IMR-90 (cell line): Measurements from ENCODE around the gene PLB1. TPM values are rescaled to one million over a fixed set of nuclear protein-coding genes. Genes with fewer than 3 reads are reported as not detected.

Source experiments
- ATAC-seq: fragments of 200-7000 bp; cut with Tn5 transposase; 2 replicates; pipeline ENCODE4 v1.9.1; 2020; ENCODE audit warnings: low read depth, mild to moderate bottlenecking, moderate library complexity
- BruUV-seq: library from RNA; stranded (reverse); fragments of 400-500 nt; replicated peaks from 2 replicates; lab custom pipeline; 2021; lab: Mats Ljungman, UMichigan
- CTCF ChIA-PET: fragments of 300-600 bp; formaldehyde crosslinking; extraction: SDS; loops from one replicate; lab custom pipeline; 2021; ENCODE audit warnings: antibody characterized with exemption; lab: Yijun Ruan, JAX
- POLR2A ChIA-PET: fragments of 300-600 bp; sonication (Branson Sonifier 250); formaldehyde crosslinking; loops from one replicate; lab custom pipeline; 2022; ENCODE audit warnings: antibody characterized with exemption; ENCODE audit not compliant: unreplicated experiment; lab: Charles Lee
- DNase-seq: peaks from one replicate; pipeline ENCODE4 v3.0.0; 2013
- H2AFZ ChIP-seq: replicated peaks from 2 replicates; pipeline ENCODE3; 2013; ENCODE audit warnings: low read length, mild to moderate bottlenecking; ENCODE audit not compliant: poor library complexity
- H2AK5ac ChIP-seq: 2 replicates; pipeline ENCODE4 v1.6.1; 2013; ENCODE audit warnings: low read depth, low read length, inconsistent platforms
- H2AK9ac ChIP-seq: replicated peaks from 2 replicates; pipeline ENCODE3; 2013; ENCODE audit warnings: mild to moderate bottlenecking, low read depth, low read length, moderate library complexity; ENCODE audit not compliant: poor library complexity
- H2BK120ac ChIP-seq: 2 replicates; pipeline ENCODE4 v1.6.1; 2013; ENCODE audit warnings: low read depth, low read length, inconsistent platforms
- H2BK15ac ChIP-seq: 3 replicates; pipeline ENCODE4 v1.6.1; 2013; ENCODE audit warnings: low read depth, low read length, inconsistent platforms
- H2BK20ac ChIP-seq: 2 replicates; pipeline ENCODE4 v1.6.1; 2013; ENCODE audit warnings: low read depth, mild to moderate bottlenecking, inconsistent platforms, low read length, moderate library complexity
- H2BK5ac ChIP-seq: 2 replicates; pipeline ENCODE4 v1.6.1; 2013; ENCODE audit warnings: mild to moderate bottlenecking, low read depth, low read length, inconsistent platforms; ENCODE audit not compliant: poor library complexity, severe bottlenecking
- H3K14ac ChIP-seq: replicated peaks from 2 replicates; pipeline ENCODE4 v1.6.1; 2013; ENCODE audit warnings: low read depth, low read length, inconsistent platforms
- H3K18ac ChIP-seq: 2 replicates; pipeline ENCODE4 v1.6.1; 2013; ENCODE audit warnings: low read depth, low read length, control low read depth
- H3K23ac ChIP-seq: 2 replicates; pipeline ENCODE4 v1.6.1; 2013; ENCODE audit warnings: low read depth, low read length, inconsistent platforms
- H3K27ac ChIP-seq: 2 replicates; pipeline ENCODE4 v1.5.1; 2013; ENCODE audit warnings: mild to moderate bottlenecking, control low read depth, low read length; ENCODE audit not compliant: insufficient read depth
- H3K27me3 ChIP-seq: 2 replicates; pipeline ENCODE4 v1.6.1; 2013; ENCODE audit warnings: low read length; ENCODE audit not compliant: control insufficient read depth, insufficient read depth
- H3K36me3 ChIP-seq: 2 replicates; pipeline ENCODE4 v1.6.1; 2013; ENCODE audit warnings: low read length, mixed read lengths; ENCODE audit not compliant: control insufficient read depth, insufficient read depth
- H3K4ac ChIP-seq: 2 replicates; pipeline ENCODE4 v1.6.1; 2013; ENCODE audit warnings: low read depth, low read length, inconsistent platforms
- H3K4me1 ChIP-seq: 2 replicates; pipeline ENCODE4 v1.6.1; 2013; ENCODE audit warnings: low read length, mixed read lengths; ENCODE audit not compliant: control insufficient read depth, insufficient read depth
- H3K4me2 ChIP-seq: 2 replicates; pipeline ENCODE4 v1.6.1; 2013; ENCODE audit warnings: low read depth, mild to moderate bottlenecking, control low read depth, low read length, moderate library complexity
- H3K4me3 ChIP-seq: 2 replicates; pipeline ENCODE4 v1.5.1; 2013; ENCODE audit warnings: low read depth, mild to moderate bottlenecking, control low read depth, low read length, moderate library complexity; ENCODE audit not compliant: insufficient read depth
- H3K56ac ChIP-seq: 2 replicates; pipeline ENCODE4 v1.6.1; 2013; ENCODE audit warnings: low read length, inconsistent platforms; ENCODE audit not compliant: insufficient read depth; ENCODE audit errors: extremely low read depth
- H3K79me1 ChIP-seq, 2 experiments: 2 replicates each; pipeline ENCODE4 v1.6.1; 2013; ENCODE audit warnings: low read length in 2 of 2, inconsistent platforms in 1 of 2, low read depth in 1 of 2
- H3K9ac ChIP-seq: 2 replicates; pipeline ENCODE4 v1.6.1; 2013; ENCODE audit warnings: low read depth, low read length, control low read depth
- H3K9me1 ChIP-seq: 2 replicates; pipeline ENCODE4 v1.6.1; 2013; ENCODE audit warnings: low read length, inconsistent platforms; ENCODE audit not compliant: insufficient read depth
- H3K9me3 ChIP-seq: 2 replicates; pipeline ENCODE4 v1.6.1; 2013; ENCODE audit warnings: low read length; ENCODE audit not compliant: control insufficient read depth, insufficient read depth
- H4K20me1 ChIP-seq: 2 replicates; pipeline ENCODE4 v1.6.1; 2013; ENCODE audit warnings: low read length, inconsistent platforms; ENCODE audit not compliant: insufficient read depth
- H4K5ac ChIP-seq: 2 replicates; pipeline ENCODE4 v1.6.1; 2013; ENCODE audit warnings: mild to moderate bottlenecking, low read depth, low read length, control low read depth
- H4K8ac ChIP-seq, 2 experiments: 2 replicates each; pipeline ENCODE4 v1.6.1; 2013; ENCODE audit warnings: low read depth in 2 of 2, low read length in 2 of 2, control low read depth in 1 of 2, inconsistent platforms in 1 of 2
- H4K91ac ChIP-seq: 2 replicates; pipeline ENCODE4 v1.6.1; 2013; ENCODE audit warnings: low read depth, low read length, inconsistent platforms; ENCODE audit not compliant: insufficient read depth
- BHLHE40 ChIP-seq: fragments of 150-350 bp; IDR thresholded peaks from 2 replicates; pipeline ENCODE4 v1.6.1; 2016; ENCODE audit warnings: mild to moderate bottlenecking, low read depth, low read length
- CEBPB ChIP-seq: IDR thresholded peaks from 2 replicates; pipeline ENCODE4 v1.6.1; 2012; ENCODE audit warnings: low read depth, low read length, improper control_type of control experiment
- CHD1 ChIP-seq: IDR thresholded peaks from 2 replicates; pipeline ENCODE4 v1.6.1; 2012; ENCODE audit warnings: low read depth, low read length, improper control_type of control experiment
- FOS ChIP-seq: fragments of 150-350 bp; IDR thresholded peaks from 2 replicates; pipeline ENCODE4 v1.6.1; 2016; ENCODE audit warnings: low read depth, low read length
- MXI1 ChIP-seq: IDR thresholded peaks from 2 replicates; pipeline ENCODE4 v1.6.1; 2012; ENCODE audit warnings: low read depth, mild to moderate bottlenecking, low read length, moderate library complexity, borderline replicate concordance
- RCOR1 ChIP-seq: IDR thresholded peaks from 2 replicates; pipeline ENCODE4 v1.6.1; 2012; ENCODE audit warnings: mild to moderate bottlenecking, low read length, improper control_type of control experiment; ENCODE audit not compliant: insufficient replicate concordance
- RFX5 ChIP-seq: IDR thresholded peaks from 2 replicates; pipeline ENCODE4 v1.8.0; 2012; ENCODE audit warnings: low read depth, mild to moderate bottlenecking, low read length, moderate library complexity
- WGBS, 2 experiments: methylation state at CpG; one replicate each; pipeline versions ENCODE4 v1.1.5 to v1.1.7; 2013; ENCODE audit warnings: missing lambda C conversion rate in 2 of 2; ENCODE audit not compliant: insufficient read length in 1 of 2; ENCODE audit errors: extremely low coverage in 2 of 2; 5-methylcytosine and 5-hydroxymethylcytosine counted together
- dilution Hi-C: fragments of 300-500 bp; cut with HindIII; formaldehyde crosslinking; loops from one replicate; pipeline ENCODE4 v1.14.3; 2018; ENCODE audit warnings: low sequenced_read_pairs; ENCODE audit not compliant: unreplicated experiment
- in situ Hi-C: fragments of 300-500 bp; cut with MboI; formaldehyde crosslinking; loops from 3 replicates; pipeline ENCODE4 v1.14.3; 2019; ENCODE audit warnings: low sequenced_read_pairs, inconsistent platforms, mixed read lengths
- intact Hi-C: fragments of 100-400 bp; cut with micrococcal nuclease; formaldehyde crosslinking; loops from 2 replicates; pipeline ENCODE4 v1.10.0; 2022
- polyA plus RNA-seq, 3 experiments: library from polyadenylated mRNA; depleted of rRNA; stranded (reverse); fragments of >200 nt; gene quantifications; 2 replicates each; pipeline ENCODE4 v1.2.3, GENCODE V29; 2012; ENCODE audit warnings: low replicate concordance in 1 of 3
- total RNA-seq: library from RNA; depleted of rRNA; stranded (reverse); fragments of >200 nt; gene quantifications from 2 replicates; pipeline ENCODE4 v1.2.3, GENCODE V29; 2012
- TF ChIP-seq, protein P1 (sequence below): fragments of 150-350 bp; IDR thresholded peaks from 2 replicates; pipeline ENCODE4 v1.6.1; 2016; ENCODE audit warnings: low read depth, mild to moderate bottlenecking, low read length, moderate library complexity, borderline replicate concordance
- TF ChIP-seq, protein P2 (sequence below): conservative IDR thresholded peaks from 2 replicates; pipeline ENCODE4 v1.5.1; 2012; ENCODE audit warnings: mild to moderate bottlenecking, low read depth, low read length, improper control_type of control experiment

Gene PLB1
- total and polyA plus RNA-seq, 2 of the 4 experiments (the other 2 are of a cell fraction): 0.74 to 0.90 TPM

DNA sequence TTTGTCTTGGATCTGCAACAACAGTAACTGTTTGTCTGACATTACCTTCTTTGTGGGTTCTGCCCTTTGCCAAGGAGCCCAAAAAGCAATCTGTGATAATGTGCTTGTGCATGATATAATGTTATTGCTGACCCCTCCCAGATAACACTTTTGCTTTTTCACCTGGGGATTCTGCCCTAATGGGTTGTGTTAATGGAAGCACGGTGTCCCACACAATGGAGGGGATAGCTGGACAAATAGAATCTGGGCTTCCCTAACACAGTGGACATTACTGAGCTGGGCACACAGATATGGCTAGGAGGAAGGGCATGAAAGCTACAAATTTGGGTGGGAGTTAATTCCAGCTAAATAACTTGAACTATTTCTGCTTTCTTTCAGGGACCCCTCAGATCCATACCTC lies 20.6 kb downstream of the PLB1 start:
- Histone ChIP-seq H2BK5ac (no peak overlapping the region), H3K4me3 (no peak overlapping the region), H3K4me1 (no peaks in the 10 kb centered on the region), H4K5ac (no peak overlapping the region), H2AK5ac (no peak overlapping the region), H4K20me1 (no peaks in the 10 kb centered on the region), H3K27me3 (peaks cover 54% of the 10 kb centered on the region), H3K23ac (no peak overlapping the region), H3K36me3 (no peaks in the 10 kb centered on the region), H3K56ac (no peak overlapping the region), H4K8ac (no peak overlapping the region), H3K79me1 (no peaks in the 10 kb centered on the region), H3K4me2 (no peak overlapping the region), H3K9ac (no peak overlapping the region), H2AK9ac (no peak overlapping the region), H3K9me3 (no peaks in the 10 kb centered on the region), H2BK20ac (no peak overlapping the region), H3K9me1 (no peaks in the 10 kb centered on the region), H4K91ac (no peak overlapping the region), H2AFZ (no peak overlapping the region), H2BK15ac (no peak overlapping the region), H3K18ac (no peak overlapping the region), H3K4ac (no peak overlapping the region), H3K27ac (no peak overlapping the region), H2BK120ac (no peak overlapping the region), H3K14ac (no peak overlapping the region)
- no peak for ATAC-seq
- intact Hi-C loops: no loop called here
- BruUV-seq: no TSS peak
- no peak for DNase-seq
- dilution Hi-C loops: no loop called here
- in situ Hi-C loops: no loop called here
- TF ChIP-seq MXI1 (no peak), RFX5 (no peak), BHLHE40 (no peak), RCOR1 (no peak), CHD1 (no peak), FOS (no peak), CEBPB (no peak)
- TF ChIP-seq, protein P1, sequence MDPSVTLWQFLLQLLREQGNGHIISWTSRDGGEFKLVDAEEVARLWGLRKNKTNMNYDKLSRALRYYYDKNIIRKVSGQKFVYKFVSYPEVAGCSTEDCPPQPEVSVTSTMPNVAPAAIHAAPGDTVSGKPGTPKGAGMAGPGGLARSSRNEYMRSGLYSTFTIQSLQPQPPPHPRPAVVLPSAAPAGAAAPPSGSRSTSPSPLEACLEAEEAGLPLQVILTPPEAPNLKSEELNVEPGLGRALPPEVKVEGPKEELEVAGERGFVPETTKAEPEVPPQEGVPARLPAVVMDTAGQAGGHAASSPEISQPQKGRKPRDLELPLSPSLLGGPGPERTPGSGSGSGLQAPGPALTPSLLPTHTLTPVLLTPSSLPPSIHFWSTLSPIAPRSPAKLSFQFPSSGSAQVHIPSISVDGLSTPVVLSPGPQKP: no peak
- TF ChIP-seq, protein P2, sequence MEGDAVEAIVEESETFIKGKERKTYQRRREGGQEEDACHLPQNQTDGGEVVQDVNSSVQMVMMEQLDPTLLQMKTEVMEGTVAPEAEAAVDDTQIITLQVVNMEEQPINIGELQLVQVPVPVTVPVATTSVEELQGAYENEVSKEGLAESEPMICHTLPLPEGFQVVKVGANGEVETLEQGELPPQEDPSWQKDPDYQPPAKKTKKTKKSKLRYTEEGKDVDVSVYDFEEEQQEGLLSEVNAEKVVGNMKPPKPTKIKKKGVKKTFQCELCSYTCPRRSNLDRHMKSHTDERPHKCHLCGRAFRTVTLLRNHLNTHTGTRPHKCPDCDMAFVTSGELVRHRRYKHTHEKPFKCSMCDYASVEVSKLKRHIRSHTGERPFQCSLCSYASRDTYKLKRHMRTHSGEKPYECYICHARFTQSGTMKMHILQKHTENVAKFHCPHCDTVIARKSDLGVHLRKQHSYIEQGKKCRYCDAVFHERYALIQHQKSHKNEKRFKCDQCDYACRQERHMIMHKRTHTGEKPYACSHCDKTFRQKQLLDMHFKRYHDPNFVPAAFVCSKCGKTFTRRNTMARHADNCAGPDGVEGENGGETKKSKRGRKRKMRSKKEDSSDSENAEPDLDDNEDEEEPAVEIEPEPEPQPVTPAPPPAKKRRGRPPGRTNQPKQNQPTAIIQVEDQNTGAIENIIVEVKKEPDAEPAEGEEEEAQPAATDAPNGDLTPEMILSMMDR: no peak
- no CpG with 5 or more reads among the region's 1 CpG for WGBS, 2 experiments
- ChIA-PET POLR2A (no interaction called here), CTCF (no interaction called here)
